Endothelial cell of umbilical vein (primary cell): ENCODE results near the gene CTBP2.

Source experiments
- CTCF ChIP-seq, 2 donors: IDR thresholded peaks; 1 replicate in 1 of 2; 2 replicates in 1 of 2; pipeline ENCODE4 v1.5.1; 2011; ENCODE audit warnings: low read length in 2 of 2, mild to moderate bottlenecking in 2 of 2, moderate library complexity in 2 of 2, control low read depth in 1 of 2, inconsistent platforms in 1 of 2, low read depth in 1 of 2; ENCODE audit not compliant: insufficient read depth in 1 of 2; ENCODE audit errors: extremely low read depth in 1 of 2
- EZH2 ChIP-seq: IDR thresholded peaks from 2 replicates; pipeline ENCODE4 v1.6.1; 2012; ENCODE audit warnings: borderline replicate concordance, low read depth, mild to moderate bottlenecking, moderate library complexity, low read length, inconsistent platforms; ENCODE audit not compliant: severe bottlenecking
- POLR2A ChIP-seq: IDR thresholded peaks from 2 replicates; pipeline ENCODE4 v1.6.1; 2012; ENCODE audit warnings: low read depth, mild to moderate bottlenecking, control low read depth, low read length

- no peak for TF ChIP-seq CTCF (IDR thresholded peaks at IDR 0.05; ENCODE audit: extremely low read depth in 1 of 2, insufficient read depth in 1 of 2, low read depth in 1 of 2, low read length in 2 of 2)
- no peak for TF ChIP-seq EZH2
- TF ChIP-seq POLR2A: no peak
Measured at GRCh38 chr10:125125951-125126735, 34.2 kb downstream of the CTBP2 start.
